Mesendoderm (in vitro differentiated cells): Measurements from ENCODE around the gene KYAT1.

Source experiments
- DNase-seq: peaks from one replicate; pipeline ENCODE4 v3.0.0; 2013
- H2AK5ac ChIP-seq: 2 replicates; pipeline ENCODE4 v1.6.1; 2013; ENCODE audit warnings: low read length, inconsistent platforms
- H2BK120ac ChIP-seq: 2 replicates; pipeline ENCODE4 v1.6.1; 2013; ENCODE audit warnings: low read depth, mild to moderate bottlenecking, low read length, moderate library complexity, mixed read lengths
- H2BK15ac ChIP-seq: replicated peaks from 2 replicates; pipeline ENCODE4 v1.6.1; 2013; ENCODE audit warnings: low read depth, mild to moderate bottlenecking, moderate library complexity
- H2BK5ac ChIP-seq: 2 replicates; pipeline ENCODE4 v1.6.1; 2013; ENCODE audit warnings: low read length, inconsistent platforms
- H3K18ac ChIP-seq: 2 replicates; pipeline ENCODE4 v1.6.1; 2013; ENCODE audit warnings: mild to moderate bottlenecking, low read length, mixed read lengths
- H3K23ac ChIP-seq: one replicate; pipeline ENCODE4 v1.6.1; 2013; ENCODE audit warnings: low read length
- H3K27ac ChIP-seq: 2 replicates; pipeline ENCODE4 v1.5.1; 2013; ENCODE audit warnings: low read depth, mild to moderate bottlenecking, inconsistent platforms, low read length, moderate library complexity
- H3K27me3 ChIP-seq: 2 replicates; pipeline ENCODE4 v1.6.1; 2013; ENCODE audit warnings: low read length, control low read depth, mild to moderate bottlenecking, inconsistent platforms; ENCODE audit not compliant: insufficient read depth, poor library complexity
- H3K36me3 ChIP-seq: 2 replicates; pipeline ENCODE4 v1.6.1; 2013; ENCODE audit warnings: low read length, inconsistent platforms; ENCODE audit not compliant: control insufficient read depth, insufficient read depth
- H3K4ac ChIP-seq: one replicate; pipeline ENCODE4 v1.6.1; 2013; ENCODE audit warnings: low read depth, mild to moderate bottlenecking, low read length, moderate library complexity
- H3K4me1 ChIP-seq: 2 replicates; pipeline ENCODE4 v1.6.1; 2013; ENCODE audit warnings: low read depth, low read length, inconsistent platforms; ENCODE audit not compliant: control insufficient read depth
- H3K4me2 ChIP-seq: 2 replicates; pipeline ENCODE4 v1.6.1; 2013; ENCODE audit warnings: low read length
- H3K4me3 ChIP-seq: 2 replicates; pipeline ENCODE4 v1.5.1; 2013; ENCODE audit warnings: mild to moderate bottlenecking, low read length
- H3K56ac ChIP-seq: one replicate; pipeline ENCODE4 v1.6.1; 2013; ENCODE audit warnings: low read length
- H3K79me1 ChIP-seq: 2 replicates; pipeline ENCODE4 v1.6.1; 2013; ENCODE audit warnings: low read length, inconsistent platforms
- H3K79me2 ChIP-seq: 2 replicates; pipeline ENCODE4 v1.6.1; 2013; ENCODE audit warnings: mild to moderate bottlenecking, low read length; ENCODE audit not compliant: control insufficient read depth, insufficient read depth
- H3K9ac ChIP-seq: 2 replicates; pipeline ENCODE4 v1.6.1; 2013; ENCODE audit warnings: low read length, inconsistent platforms
- H4K5ac ChIP-seq: one replicate; pipeline ENCODE4 v1.6.1; 2013; ENCODE audit warnings: low read length
- H4K8ac ChIP-seq: one replicate; pipeline ENCODE4 v1.6.1; 2013; ENCODE audit warnings: low read depth, mild to moderate bottlenecking, control low read depth, low read length, moderate library complexity
- WGBS: extraction: QIAGEN DNeasy Blood & Tissue Kit; methylation state at CpG from one replicate; pipeline ENCODE4 v1.1.7; 2013; ENCODE audit warnings: low lambda C conversion rate, missing lambda C conversion rate; ENCODE audit not compliant: insufficient coverage; ENCODE audit errors: extremely low coverage; 5-methylcytosine and 5-hydroxymethylcytosine counted together

KYAT1 gene

DNA sequence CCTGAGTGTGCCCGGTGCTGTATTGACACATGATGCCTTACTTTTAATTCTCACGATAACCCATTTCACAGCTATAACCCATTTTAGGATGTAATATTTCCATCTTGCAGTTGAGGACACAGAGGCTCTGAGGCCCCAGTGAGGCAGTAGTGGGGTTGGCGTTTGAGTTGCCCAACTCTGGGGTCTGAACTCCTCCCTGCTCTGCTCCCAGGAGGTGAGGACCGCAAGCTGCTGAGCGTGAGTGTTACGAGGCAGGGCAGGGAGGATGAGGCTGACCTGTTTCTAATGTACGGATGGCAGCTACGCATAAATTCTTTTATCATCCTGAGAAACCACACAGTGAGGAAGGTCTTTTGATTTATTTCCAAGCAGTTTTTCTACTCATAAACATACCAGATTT lies 11.6 kb upstream of the KYAT1 start:
- Histone ChIP-seq H3K79me1 (peaks cover 31% of the 10 kb centered on the region), H3K4me1 (peaks cover 8% of the 10 kb centered on the region), H3K4me3 (no peak overlapping the region)

DNA sequence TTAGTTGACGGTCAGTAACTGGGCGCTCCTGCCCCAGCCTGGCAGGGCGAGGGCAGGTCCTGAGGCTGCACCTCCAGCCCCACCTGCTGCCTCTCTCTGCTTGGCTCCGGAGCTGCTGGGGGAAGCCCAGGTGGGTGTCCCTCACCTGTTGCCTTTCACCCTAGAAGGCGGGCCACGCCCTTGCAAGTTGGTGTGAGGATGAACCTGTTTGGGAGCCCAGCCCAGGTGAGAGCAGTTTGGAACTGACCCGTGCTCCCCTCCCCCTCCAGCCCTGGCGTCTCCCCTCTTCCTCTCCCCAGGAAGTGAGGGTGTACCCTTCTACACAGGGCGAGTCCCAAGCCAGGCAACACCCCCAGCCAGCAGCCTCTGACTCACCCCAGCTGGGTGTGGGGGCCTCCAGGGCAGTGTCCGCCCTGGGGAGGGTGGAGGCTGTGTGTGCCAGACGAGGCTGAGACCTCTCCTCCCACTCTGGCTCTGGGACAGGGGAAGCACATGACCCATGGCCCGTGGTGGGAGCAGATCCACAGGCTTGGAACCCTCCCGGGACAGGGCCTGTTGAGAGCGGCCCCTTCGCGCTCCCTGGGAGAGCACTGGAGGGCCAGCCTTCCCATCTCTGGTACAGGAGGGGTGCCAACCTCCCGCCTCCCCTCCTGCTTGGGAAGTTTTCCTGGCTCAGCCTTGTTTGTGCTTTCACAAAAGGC lies 10.6 kb upstream of the KYAT1 start:
- H3K4ac ChIP-seq: no peak overlapping the region

More for the DNA sequence above, 11.6 kb upstream of the KYAT1 start:
- no peak overlapping the region for H3K27ac ChIP-seq
- no peak overlapping the region for H3K4ac ChIP-seq
- H3K18ac ChIP-seq: no peak overlapping the region
- no peak overlapping the region for H2BK5ac ChIP-seq
- H3K9ac ChIP-seq: no peak overlapping the region
- H2BK120ac ChIP-seq: no peak overlapping the region
- H3K23ac ChIP-seq: no peak overlapping the region
- no CpG with 5 or more reads among the region's 8 CpGs for WGBS
- H2BK15ac ChIP-seq: no peak overlapping the region
- no peaks in the 10 kb centered on the region for H3K27me3 ChIP-seq
- no peak for DNase-seq
- H3K36me3 ChIP-seq: peaks cover 18% of the 10 kb centered on the region
- no peak overlapping the region for H3K56ac ChIP-seq
- H3K4me2 ChIP-seq: no peak overlapping the region
- no peak overlapping the region for H4K5ac ChIP-seq
- peaks cover 36% of the 10 kb centered on the region for H3K79me2 ChIP-seq
- H2AK5ac ChIP-seq: no peak overlapping the region
- H4K8ac ChIP-seq: no peak overlapping the region

DNA sequence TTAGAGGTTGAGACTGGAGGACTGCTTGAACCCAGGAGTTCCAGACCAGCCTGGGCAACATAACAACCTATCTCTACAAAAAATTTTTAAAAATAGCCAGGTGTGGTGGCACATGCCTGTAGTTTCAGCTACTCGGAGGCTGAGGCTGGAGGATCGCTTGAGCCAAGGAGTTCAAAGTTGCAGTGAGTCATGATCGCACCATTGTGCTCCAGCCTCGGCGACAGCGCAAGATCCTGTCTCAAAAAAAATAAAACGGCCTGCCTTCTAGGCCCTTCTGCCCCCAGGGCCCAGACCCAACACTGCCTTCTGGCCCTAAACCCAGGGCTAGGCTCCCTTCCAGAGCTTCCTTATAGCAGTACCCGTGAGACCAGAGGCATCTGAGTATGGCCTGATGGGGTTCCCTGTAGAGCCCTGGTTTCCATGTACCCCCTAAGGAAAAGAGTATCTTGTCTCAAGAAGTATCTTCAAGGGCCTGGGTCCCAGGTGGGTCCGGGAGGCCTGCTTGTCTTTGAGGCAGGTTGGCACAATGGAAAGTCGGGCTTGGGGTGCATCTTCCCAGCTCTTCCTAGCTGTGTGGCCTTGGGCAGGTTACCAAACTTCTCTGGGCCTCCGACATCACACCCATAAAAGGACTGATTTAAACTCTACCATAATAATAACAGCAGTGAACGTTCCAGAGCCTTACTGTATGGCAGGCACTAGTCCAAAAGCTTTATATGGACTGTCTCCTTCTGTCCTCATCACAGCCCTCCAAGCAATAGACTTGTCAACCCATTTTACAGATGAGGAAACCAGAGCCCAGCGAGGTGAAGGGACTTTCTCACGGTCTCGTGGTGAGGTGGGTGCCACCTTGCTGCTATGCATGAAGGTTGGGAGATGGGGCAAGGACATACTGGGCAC lies 9.8 kb upstream of the KYAT1 start:
- Histone ChIP-seq H3K79me1 (peaks cover 33% of the 10 kb centered on the region), H3K23ac (no peak overlapping the region), H3K36me3 (peaks cover 19% of the 10 kb centered on the region), H3K4me1 (peaks cover 13% of the 10 kb centered on the region), H4K8ac (no peak overlapping the region), H3K4me2 (no peak overlapping the region), H3K27ac (no peak overlapping the region), H2BK5ac (no peak overlapping the region), H3K9ac (no peak overlapping the region), H2BK120ac (no peak overlapping the region), H3K18ac (no peak overlapping the region), H2BK15ac (no peak overlapping the region), H3K56ac (no peak overlapping the region), H3K4ac (no peak overlapping the region), H3K27me3 (no peaks in the 10 kb centered on the region), H3K4me3 (no peak overlapping the region), H2AK5ac (no peak overlapping the region), H3K79me2 (peaks cover 41% of the 10 kb centered on the region), H4K5ac (no peak overlapping the region)
- no CpG with 5 or more reads among the region's 15 CpGs for WGBS
- no peak for DNase-seq

More for the DNA sequence above, 10.6 kb upstream of the KYAT1 start:
- DNase-seq: no peak
- H3K79me2 ChIP-seq: peaks cover 40% of the 10 kb centered on the region
- H4K5ac ChIP-seq: no peak overlapping the region
- peaks cover 11% of the 10 kb centered on the region for H3K4me1 ChIP-seq
- no peak overlapping the region for H3K27ac ChIP-seq
- H3K4me3 ChIP-seq: no peak overlapping the region
- no peak overlapping the region for H3K56ac ChIP-seq
- no peak overlapping the region for H2BK15ac ChIP-seq
- no peak overlapping the region for H3K23ac ChIP-seq
- H4K8ac ChIP-seq: no peak overlapping the region
- H2BK120ac ChIP-seq: no peak overlapping the region
- no peak overlapping the region for H3K9ac ChIP-seq
- no CpG with 5 or more reads among the region's 17 CpGs for WGBS
- peaks cover 32% of the 10 kb centered on the region for H3K79me1 ChIP-seq
- H3K18ac ChIP-seq: no peak overlapping the region
- H3K27me3 ChIP-seq: no peaks in the 10 kb centered on the region
- no peak overlapping the region for H2AK5ac ChIP-seq
- H2BK5ac ChIP-seq: no peak overlapping the region
- peaks cover 18% of the 10 kb centered on the region for H3K36me3 ChIP-seq
- no peak overlapping the region for H3K4me2 ChIP-seq

DNA sequence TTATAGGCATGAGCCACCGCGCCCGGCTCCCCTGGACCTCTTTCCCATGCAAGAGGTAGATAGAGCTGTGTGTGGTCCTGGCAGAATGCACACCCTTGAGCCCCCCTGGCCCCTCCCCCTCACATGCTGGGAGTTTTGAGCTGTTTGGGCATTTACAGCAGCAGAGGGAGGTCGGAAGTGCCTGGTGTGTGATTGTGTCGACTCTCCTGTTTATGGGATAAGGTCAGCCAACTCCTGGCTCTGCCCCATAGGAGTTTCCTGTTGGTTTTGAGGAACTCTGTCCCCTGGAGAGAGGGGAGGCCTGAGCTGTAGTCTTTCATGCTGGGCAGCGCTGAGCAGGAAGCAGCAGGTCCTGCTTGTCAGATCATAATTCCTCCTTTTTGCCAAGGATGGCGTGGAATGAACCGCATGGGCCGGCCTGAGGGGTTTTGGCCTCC lies 6.2 kb upstream of the KYAT1 start:
- peak overlapping the region; percentile 47 for H3K27ac ChIP-seq
- no peak overlapping the region for H3K4me2 ChIP-seq
- H3K27me3 ChIP-seq: no peaks in the 10 kb centered on the region
- H3K23ac ChIP-seq: no peak overlapping the region
- WGBS: no CpG with 5 or more reads among the region's 9 CpGs
- H2BK5ac ChIP-seq: peak overlapping the region; percentile 90
- H3K79me2 ChIP-seq: peaks cover 73% of the 10 kb centered on the region
- H4K5ac ChIP-seq: no peak overlapping the region
- no peak overlapping the region for H3K4me3 ChIP-seq
- H2BK15ac ChIP-seq: no peak overlapping the region
- no peak overlapping the region for H2BK120ac ChIP-seq
- peak overlapping the region; percentile 66 for H3K56ac ChIP-seq
- peak overlapping the region; percentile 72 for H2AK5ac ChIP-seq
- H4K8ac ChIP-seq: no peak overlapping the region
- peak overlapping the region; percentile 51 for H3K9ac ChIP-seq
- no peak overlapping the region for H3K4ac ChIP-seq
- DNase-seq: peak; percentile 89
- no peak overlapping the region for H3K18ac ChIP-seq
- peaks cover 42% of the 10 kb centered on the region for H3K79me1 ChIP-seq
- H3K4me1 ChIP-seq: peaks cover 19% of the 10 kb centered on the region
- peaks cover 19% of the 10 kb centered on the region for H3K36me3 ChIP-seq

DNA sequence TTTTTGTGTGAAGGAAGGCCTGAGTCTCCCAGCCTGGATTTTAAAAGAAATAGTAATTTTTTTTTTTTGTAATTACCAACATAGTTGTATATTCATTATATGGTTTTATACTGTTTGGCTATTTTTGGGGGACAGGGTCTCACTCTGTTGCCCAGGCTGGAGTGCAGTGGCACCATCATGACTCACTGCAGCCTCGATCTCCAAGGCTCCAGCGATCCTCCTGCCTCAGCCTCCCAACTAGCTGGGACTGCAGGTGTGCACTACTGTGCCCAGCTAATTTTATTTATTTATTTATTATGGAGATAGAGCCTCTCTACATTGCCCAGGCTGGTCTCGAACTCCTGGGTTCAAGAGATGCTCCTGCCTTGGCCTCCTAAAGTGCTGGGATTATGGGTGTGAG lies 5.3 kb upstream of the KYAT1 start:
- Histone ChIP-seq H3K36me3 (peaks cover 17% of the 10 kb centered on the region), H4K5ac (no peak overlapping the region), H3K56ac (no peak overlapping the region), H3K4me3 (no peak overlapping the region), H2BK15ac (no peak overlapping the region), H3K9ac (no peak overlapping the region), H4K8ac (no peak overlapping the region), H3K79me1 (peaks cover 36% of the 10 kb centered on the region), H3K27me3 (no peaks in the 10 kb centered on the region), H3K4ac (no peak overlapping the region), H3K23ac (no peak overlapping the region), H3K27ac (no peak overlapping the region), H3K4me2 (no peak overlapping the region), H3K4me1 (peaks cover 19% of the 10 kb centered on the region), H2BK5ac (no peak overlapping the region), H2AK5ac (no peak overlapping the region), H2BK120ac (no peak overlapping the region), H3K18ac (no peak overlapping the region), H3K79me2 (peaks cover 75% of the 10 kb centered on the region)
- no peak for DNase-seq
- WGBS: no CpG with 5 or more reads among the region's 3 CpGs
